Astrocyte (in vitro differentiated cells and primary cell): ENCODE measurements around the gene PCDHGC4.

Experiments
- EZH2 ChIP-seq: IDR thresholded peaks from 2 replicates; pipeline ENCODE4 v1.6.1; 2012; ENCODE audit warnings: mild to moderate bottlenecking, low read length, inconsistent platforms; ENCODE audit not compliant: insufficient read depth
- TF ChIP-seq, protein P1 (sequence below): IDR thresholded peaks from 2 replicates; pipeline ENCODE4 v1.5.1; 2011; ENCODE audit warnings: low read depth, mild to moderate bottlenecking, inconsistent platforms, low read length, moderate library complexity; ENCODE audit not compliant: insufficient read depth

DNA sequence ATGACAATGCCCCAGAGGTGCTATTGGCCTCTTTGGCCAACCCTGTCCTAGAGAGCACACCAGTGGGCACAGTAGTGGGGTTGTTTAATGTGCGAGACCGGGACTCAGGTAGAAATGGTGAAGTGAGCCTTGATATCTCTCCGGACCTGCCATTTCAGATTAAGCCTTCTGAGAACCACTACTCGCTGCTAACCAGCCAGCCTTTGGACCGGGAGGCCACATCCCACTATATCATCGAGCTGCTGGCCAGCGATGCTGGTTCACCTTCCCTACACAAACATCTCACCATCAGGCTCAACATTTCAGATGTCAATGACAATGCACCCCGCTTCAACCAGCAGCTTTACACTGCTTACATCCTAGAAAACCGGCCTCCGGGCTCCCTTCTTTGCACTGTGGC lies 5.4 kb downstream of the PCDHGC4 start:
- TF ChIP-seq, protein P1, sequence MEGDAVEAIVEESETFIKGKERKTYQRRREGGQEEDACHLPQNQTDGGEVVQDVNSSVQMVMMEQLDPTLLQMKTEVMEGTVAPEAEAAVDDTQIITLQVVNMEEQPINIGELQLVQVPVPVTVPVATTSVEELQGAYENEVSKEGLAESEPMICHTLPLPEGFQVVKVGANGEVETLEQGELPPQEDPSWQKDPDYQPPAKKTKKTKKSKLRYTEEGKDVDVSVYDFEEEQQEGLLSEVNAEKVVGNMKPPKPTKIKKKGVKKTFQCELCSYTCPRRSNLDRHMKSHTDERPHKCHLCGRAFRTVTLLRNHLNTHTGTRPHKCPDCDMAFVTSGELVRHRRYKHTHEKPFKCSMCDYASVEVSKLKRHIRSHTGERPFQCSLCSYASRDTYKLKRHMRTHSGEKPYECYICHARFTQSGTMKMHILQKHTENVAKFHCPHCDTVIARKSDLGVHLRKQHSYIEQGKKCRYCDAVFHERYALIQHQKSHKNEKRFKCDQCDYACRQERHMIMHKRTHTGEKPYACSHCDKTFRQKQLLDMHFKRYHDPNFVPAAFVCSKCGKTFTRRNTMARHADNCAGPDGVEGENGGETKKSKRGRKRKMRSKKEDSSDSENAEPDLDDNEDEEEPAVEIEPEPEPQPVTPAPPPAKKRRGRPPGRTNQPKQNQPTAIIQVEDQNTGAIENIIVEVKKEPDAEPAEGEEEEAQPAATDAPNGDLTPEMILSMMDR = no peak
- TF ChIP-seq EZH2 = no peak
